H9 (cell line): ENCODE measurements around the gene TMEM175. TPM values are rescaled to one million over a fixed set of nuclear protein-coding genes. Genes with fewer than 3 reads are reported as not detected.

Experiments used
- DNase-seq: peaks from one replicate; pipeline ENCODE4 v3.0.0-alpha.2; 2017
- H2AFZ ChIP-seq: one replicate; pipeline ENCODE4 v1.6.1; 2013; ENCODE audit warnings: mild to moderate bottlenecking, low read length, control low read depth, moderate library complexity
- H2AK5ac ChIP-seq: 2 replicates; pipeline ENCODE4 v1.6.1; 2013; ENCODE audit warnings: low read length, control low read depth, mixed read lengths; ENCODE audit not compliant: insufficient read length
- H2BK120ac ChIP-seq: one replicate; pipeline ENCODE4 v1.6.1; 2013; ENCODE audit warnings: low read depth, mild to moderate bottlenecking, low read length, control low read depth, inconsistent platforms; ENCODE audit not compliant: poor library complexity, severe bottlenecking
- H2BK12ac ChIP-seq: 2 replicates; pipeline ENCODE4 v1.6.1; 2013; ENCODE audit warnings: low read length, control low read depth, mixed read lengths, low read depth; ENCODE audit not compliant: insufficient read length
- H2BK15ac ChIP-seq: 2 replicates; pipeline ENCODE4 v1.6.1; 2013; ENCODE audit warnings: low read depth, low read length, control low read depth
- H2BK20ac ChIP-seq: one replicate; pipeline ENCODE4 v1.6.1; 2013; ENCODE audit warnings: low read depth, mild to moderate bottlenecking, low read length, control low read depth, inconsistent platforms; ENCODE audit not compliant: poor library complexity, severe bottlenecking
- H2BK5ac ChIP-seq: 2 replicates; pipeline ENCODE4 v1.6.1; 2013; ENCODE audit warnings: low read length, control low read depth, mixed read lengths; ENCODE audit not compliant: insufficient read length
- H3K14ac ChIP-seq: 2 replicates; pipeline ENCODE4 v1.6.1; 2013; ENCODE audit warnings: low read length, control low read depth; ENCODE audit not compliant: insufficient read depth
- H3K18ac ChIP-seq: 2 replicates; pipeline ENCODE4 v1.6.1; 2013; ENCODE audit warnings: low read depth, mild to moderate bottlenecking, mixed read lengths, low read length, control low read depth; ENCODE audit not compliant: insufficient read length
- H3K23ac ChIP-seq: 2 replicates; pipeline ENCODE4 v1.6.1; 2013; ENCODE audit warnings: low read length, control low read depth, mixed read lengths, low read depth; ENCODE audit not compliant: insufficient read length
- H3K23me2 ChIP-seq: 2 replicates; pipeline ENCODE4 v1.6.1; 2013; ENCODE audit warnings: low read depth, mild to moderate bottlenecking, mixed read lengths, low read length, control low read depth; ENCODE audit not compliant: insufficient read length, poor library complexity, severe bottlenecking
- H3K27ac ChIP-seq: 2 replicates; pipeline ENCODE4 v1.5.1; 2013; ENCODE audit warnings: low read length, control low read depth, mixed read lengths, low read depth; ENCODE audit not compliant: insufficient read length
- H3K27me3 ChIP-seq: 2 replicates; pipeline ENCODE4 v1.6.1; 2013; ENCODE audit warnings: low read length, control low read depth, inconsistent platforms; ENCODE audit not compliant: insufficient read depth
- H3K4ac ChIP-seq: 2 replicates; pipeline ENCODE4 v1.6.1; 2013; ENCODE audit warnings: low read depth, mild to moderate bottlenecking, control low read depth, inconsistent platforms, low read length, moderate library complexity
- H3K4me1 ChIP-seq: 2 replicates; pipeline ENCODE4 v1.6.1; 2013; ENCODE audit warnings: low read length, control low read depth, inconsistent platforms; ENCODE audit not compliant: insufficient read depth
- H3K4me2 ChIP-seq: 2 replicates; pipeline ENCODE4 v1.6.1; 2013; ENCODE audit warnings: low read length, control low read depth, mixed read lengths; ENCODE audit not compliant: insufficient read length, insufficient read depth
- H3K56ac ChIP-seq: 2 replicates; pipeline ENCODE4 v1.6.1; 2013; ENCODE audit warnings: low read depth, mild to moderate bottlenecking, mixed read lengths, low read length, control low read depth; ENCODE audit not compliant: insufficient read length
- H3K79me1 ChIP-seq: 2 replicates; pipeline ENCODE4 v1.6.1; 2013; ENCODE audit warnings: low read depth, mild to moderate bottlenecking, moderate library complexity, low read length, control low read depth, inconsistent platforms; ENCODE audit not compliant: insufficient read depth, poor library complexity, severe bottlenecking
- H3K79me2 ChIP-seq: 2 replicates; pipeline ENCODE4 v1.6.1; 2013; ENCODE audit warnings: low read length, control low read depth, inconsistent platforms; ENCODE audit not compliant: insufficient read depth
- H3K9ac ChIP-seq: 2 replicates; pipeline ENCODE4 v1.6.1; 2013; ENCODE audit warnings: low read length, control low read depth, mixed read lengths; ENCODE audit not compliant: insufficient read length; ENCODE audit errors: extremely low read depth
- H3K9me3 ChIP-seq: one replicate; pipeline ENCODE4 v1.6.1; 2013; ENCODE audit warnings: low read depth, low read length, inconsistent platforms; ENCODE audit not compliant: control insufficient read depth
- H3T11ph ChIP-seq: one replicate; pipeline ENCODE4 v1.6.1; 2013; ENCODE audit warnings: mild to moderate bottlenecking, low read length, control low read depth, inconsistent platforms
- H4K20me1 ChIP-seq: one replicate; pipeline ENCODE4 v1.6.1; 2013; ENCODE audit not compliant: control insufficient read depth, insufficient read length, insufficient read depth
- H4K5ac ChIP-seq: 2 replicates; pipeline ENCODE4 v1.6.1; 2013; ENCODE audit warnings: low read depth, mild to moderate bottlenecking, mixed read lengths, low read length, control low read depth; ENCODE audit not compliant: insufficient read length
- H4K8ac ChIP-seq: replicated peaks from 2 replicates; pipeline ENCODE4 v1.6.1; 2013; ENCODE audit warnings: low read length, control low read depth, mixed read lengths, low read depth; ENCODE audit not compliant: insufficient read length
- H4K91ac ChIP-seq: 2 replicates; pipeline ENCODE4 v1.6.1; 2013; ENCODE audit warnings: low read depth, mild to moderate bottlenecking, moderate library complexity, mixed read lengths, low read length, control low read depth; ENCODE audit not compliant: insufficient read length
- H3K27ac Mint-ChIP-seq, 3 experiments: 2 replicates in 2 of 3; 3 replicates in 1 of 3; pipeline ENCODE4 v1.8.0; 2020 to 2021; ENCODE audit warnings: mixed read lengths in 3 of 3, mild to moderate bottlenecking in 1 of 3, moderate library complexity in 1 of 3
- H3K27me3 Mint-ChIP-seq: 2 replicates; pipeline ENCODE4 v1.8.0; 2021; ENCODE audit warnings: low read depth, mild to moderate bottlenecking, moderate library complexity, mixed read lengths
- H3K36me3 Mint-ChIP-seq, 3 experiments: 2 replicates in 2 of 3; 3 replicates in 1 of 3; pipeline ENCODE4 v1.8.0; 2020 to 2021; ENCODE audit warnings: low read depth in 3 of 3, mixed read lengths in 3 of 3; ENCODE audit not compliant: insufficient read depth in 1 of 3
- H3K4me1 Mint-ChIP-seq, 2 experiments: 2 replicates each; pipeline ENCODE4 v1.8.0; 2020; ENCODE audit warnings: mixed read lengths in 2 of 2
- H3K4me3 Mint-ChIP-seq, 2 experiments: 2 replicates in 1 of 2; 3 replicates in 1 of 2; pipeline ENCODE4 v1.8.0; 2020 to 2021; ENCODE audit warnings: mild to moderate bottlenecking in 2 of 2, mixed read lengths in 2 of 2, moderate library complexity in 1 of 2
- H3K9me3 Mint-ChIP-seq, 2 experiments: 2 replicates in 1 of 2; 3 replicates in 1 of 2; pipeline ENCODE4 v1.8.0; 2020; ENCODE audit warnings: mild to moderate bottlenecking in 2 of 2, mixed read lengths in 2 of 2, moderate library complexity in 1 of 2
- CTCF ChIP-seq: fragments of 200-600 bp; sonication (generic); conservative IDR thresholded peaks from 3 replicates; pipeline ENCODE4 v1.8.0; 2021; ENCODE audit warnings: antibody characterized with exemption, mild to moderate bottlenecking
- WGBS: extraction: QIAGEN DNeasy Blood & Tissue Kit; methylation state at CpG from one replicate; pipeline ENCODE4 v1.1.7; 2013; ENCODE audit warnings: missing lambda C conversion rate, low lambda C conversion rate, mixed read lengths; ENCODE audit not compliant: insufficient read length; ENCODE audit errors: extremely low coverage; 5-methylcytosine and 5-hydroxymethylcytosine counted together
- total RNA-seq: library from RNA; stranded (reverse); gene quantifications from 2 replicates; pipeline ENCODE4 v1.2.1, GENCODE V29; 2021

Gene TMEM175
- total RNA-seq, 1 experiment from 2014 or later: 6.4 TPM

GRCh38 chr4:960140-960635 is 27.9 kb downstream of the TMEM175 start:
- Mint-ChIP-seq H3K36me3 (peaks cover 0 to 5% (median 0%) of the 10 kb centered on the region in 3 experiments; a peak in 1 of 7 replicates), H3K9me3 (no peaks in the 10 kb centered on the region), H3K27me3 (no peaks in the 10 kb centered on the region), H3K4me1 (no peaks in the 10 kb centered on the region), H3K27ac (no peak overlapping the region), H3K4me3 (no peak overlapping the region)
- no peaks in the 10 kb centered on the region for H4K20me1 ChIP-seq
- no peak overlapping the region for H2BK120ac ChIP-seq
- H2AFZ ChIP-seq: no peak overlapping the region
- no peak overlapping the region for H3K27ac ChIP-seq
- H3K18ac ChIP-seq: no peak overlapping the region
- no CpG with 5 or more reads among the region's 16 CpGs for whole genome bisulfite sequencing
- H4K8ac ChIP-seq: no peak overlapping the region
- no peak overlapping the region for H2BK12ac ChIP-seq
- no peaks in the 10 kb centered on the region for H3K4me1 ChIP-seq
- H3K9ac ChIP-seq: no peak overlapping the region
- H3K4ac ChIP-seq: no peak overlapping the region
- no peaks in the 10 kb centered on the region for H3K27me3 ChIP-seq
- H3K9me3 ChIP-seq: no peaks in the 10 kb centered on the region
- DNase-seq: no peak
- no peak overlapping the region for H3T11ph ChIP-seq
- H2BK5ac ChIP-seq: no peak overlapping the region
- no peak overlapping the region for H3K56ac ChIP-seq
- H3K23ac ChIP-seq: no peak overlapping the region
- H3K79me2 ChIP-seq: no peaks in the 10 kb centered on the region
- H3K23me2 ChIP-seq: no peaks in the 10 kb centered on the region
- H2AK5ac ChIP-seq: no peak overlapping the region
- H3K79me1 ChIP-seq: no peaks in the 10 kb centered on the region
- H3K14ac ChIP-seq: no peak overlapping the region
- no peak overlapping the region for H2BK20ac ChIP-seq
- H2BK15ac ChIP-seq: no peak overlapping the region
- no peak overlapping the region for H3K4me2 ChIP-seq
- H4K5ac ChIP-seq: no peak overlapping the region
- no peak overlapping the region for H4K91ac ChIP-seq
- no peak for TF ChIP-seq CTCF
